Measurements from ENCODE around the gene EHF.
A peak's percentile ranks its signal among the peaks of the same experiment; 100 is the strongest.
"Not testable (repeated sequence)": the region's sequence is repeated elsewhere in the genome, so short reads cannot be mapped to it uniquely, and the experiment has no call there.

EHF gene

DNA sequence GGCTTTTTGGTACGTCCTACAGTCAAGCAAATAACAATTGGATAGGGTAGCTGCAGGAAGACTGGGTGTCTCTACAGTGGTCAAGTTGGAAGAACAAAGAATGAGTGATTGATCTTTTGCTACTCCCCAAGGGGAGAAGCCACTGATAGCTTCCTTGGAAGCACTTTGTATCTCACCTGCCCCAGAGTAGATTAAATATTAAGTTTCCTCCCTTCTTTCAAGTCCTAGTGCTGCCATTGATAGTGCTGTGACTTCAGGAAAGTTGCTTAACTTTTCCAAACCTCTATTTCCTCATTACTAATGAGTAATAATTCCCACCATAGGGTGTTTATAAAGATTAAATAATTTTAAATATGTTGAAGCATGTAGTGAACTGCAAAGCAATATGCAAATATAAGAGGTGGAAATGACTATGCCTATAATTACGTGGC lies 35.6 kb upstream of the EHF start:
- no peak overlapping the region for H3K4me3 ChIP-seq (ENCODE audit: low read depth, low read length)
- DNase-seq (ENCODE audit: low read depth), result no peak
- TF ChIP-seq, protein P1, sequence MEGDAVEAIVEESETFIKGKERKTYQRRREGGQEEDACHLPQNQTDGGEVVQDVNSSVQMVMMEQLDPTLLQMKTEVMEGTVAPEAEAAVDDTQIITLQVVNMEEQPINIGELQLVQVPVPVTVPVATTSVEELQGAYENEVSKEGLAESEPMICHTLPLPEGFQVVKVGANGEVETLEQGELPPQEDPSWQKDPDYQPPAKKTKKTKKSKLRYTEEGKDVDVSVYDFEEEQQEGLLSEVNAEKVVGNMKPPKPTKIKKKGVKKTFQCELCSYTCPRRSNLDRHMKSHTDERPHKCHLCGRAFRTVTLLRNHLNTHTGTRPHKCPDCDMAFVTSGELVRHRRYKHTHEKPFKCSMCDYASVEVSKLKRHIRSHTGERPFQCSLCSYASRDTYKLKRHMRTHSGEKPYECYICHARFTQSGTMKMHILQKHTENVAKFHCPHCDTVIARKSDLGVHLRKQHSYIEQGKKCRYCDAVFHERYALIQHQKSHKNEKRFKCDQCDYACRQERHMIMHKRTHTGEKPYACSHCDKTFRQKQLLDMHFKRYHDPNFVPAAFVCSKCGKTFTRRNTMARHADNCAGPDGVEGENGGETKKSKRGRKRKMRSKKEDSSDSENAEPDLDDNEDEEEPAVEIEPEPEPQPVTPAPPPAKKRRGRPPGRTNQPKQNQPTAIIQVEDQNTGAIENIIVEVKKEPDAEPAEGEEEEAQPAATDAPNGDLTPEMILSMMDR (IDR thresholded peaks at IDR 0.05; ENCODE audit: control insufficient read depth, extremely low read depth, insufficient read depth), result no peak

DNA sequence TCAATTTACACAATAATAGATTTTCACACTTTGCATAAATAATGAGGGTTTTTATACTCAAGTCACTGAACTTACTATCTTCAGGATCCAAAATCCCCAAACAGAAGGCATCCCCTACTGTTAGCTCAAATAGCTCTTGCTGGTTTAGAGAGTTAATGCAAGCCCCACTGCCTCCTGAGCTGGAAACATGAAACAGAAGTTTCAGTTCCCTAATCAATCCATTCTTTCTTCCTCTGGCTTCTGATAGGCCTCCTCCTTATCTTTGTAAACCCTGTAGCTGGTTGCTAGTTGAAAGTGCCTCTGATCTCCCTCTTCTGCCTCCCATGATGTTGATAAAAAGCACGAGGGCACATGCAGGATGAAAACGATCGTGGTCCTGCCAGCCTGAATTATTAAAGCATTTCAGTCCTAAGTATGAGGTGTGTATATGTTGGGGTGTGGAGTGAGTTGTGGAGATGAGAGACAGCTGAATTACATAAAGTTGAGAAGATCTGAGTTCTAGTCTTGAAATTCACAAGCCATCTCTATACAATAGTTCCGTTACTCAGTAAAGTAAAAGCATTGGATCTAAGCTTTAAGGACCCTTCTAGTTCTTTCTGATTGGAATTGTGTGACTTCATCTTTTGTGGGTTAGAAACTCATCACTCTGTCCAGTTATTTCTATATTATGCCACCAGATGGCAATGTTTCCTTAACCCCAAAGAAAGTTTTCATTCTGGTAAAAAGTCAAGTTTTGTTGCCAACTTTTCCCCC lies 35.0 kb upstream of the EHF start:
- H3K4me3 ChIP-seq (ENCODE audit: low read depth, low read length), result no peak overlapping the region
- TF ChIP-seq, protein P1 (IDR thresholded peaks at IDR 0.05; ENCODE audit: control insufficient read depth, extremely low read depth, insufficient read depth), result peak; percentile 62
- peak; percentile 15 for DNase-seq (ENCODE audit: low read depth)

DNA sequence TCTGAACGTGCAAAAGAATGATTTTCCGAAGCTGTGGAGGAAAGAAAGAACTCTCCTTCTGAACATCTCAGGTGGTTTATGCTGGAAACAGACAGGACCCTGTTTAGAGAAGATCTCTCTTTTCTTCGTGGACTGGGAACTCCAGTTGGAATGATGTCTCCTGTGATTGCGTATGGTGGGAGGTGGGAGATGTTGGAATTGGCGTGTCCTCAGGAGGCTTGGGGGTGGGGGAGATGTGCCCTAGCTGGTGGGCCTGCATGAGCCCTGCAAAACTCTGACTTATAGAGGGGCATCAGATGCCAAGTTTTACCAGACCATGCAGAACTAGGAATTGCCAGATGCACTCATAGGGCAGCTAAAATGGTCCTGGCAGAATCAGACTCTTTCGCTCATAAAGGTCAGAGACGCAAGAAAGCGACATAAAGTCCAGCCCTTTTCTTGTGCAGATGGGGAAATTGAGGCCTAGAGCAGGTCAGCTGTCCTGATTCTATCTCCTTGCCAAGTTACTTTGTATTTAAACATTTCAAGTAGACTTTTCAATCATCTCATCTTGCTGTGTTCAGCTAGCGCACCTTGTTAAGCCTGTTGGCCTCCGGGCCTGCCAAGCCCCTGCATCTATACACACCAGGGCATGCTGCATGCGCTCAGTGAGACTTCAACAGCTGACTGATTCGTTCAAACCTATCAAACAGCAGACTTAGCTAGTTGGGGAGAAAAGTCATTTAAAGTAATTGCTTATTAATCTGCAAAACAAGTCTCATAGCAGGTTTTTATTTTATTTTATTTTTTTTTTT lies 34.2 kb upstream of the EHF start:
- no peak for DNase-seq (ENCODE audit: low read depth)
- TF ChIP-seq, protein P1 (IDR thresholded peaks at IDR 0.05; ENCODE audit: control insufficient read depth, extremely low read depth, insufficient read depth), result no peak
- no peak overlapping the region for H3K4me3 ChIP-seq (ENCODE audit: low read depth, low read length)

DNA sequence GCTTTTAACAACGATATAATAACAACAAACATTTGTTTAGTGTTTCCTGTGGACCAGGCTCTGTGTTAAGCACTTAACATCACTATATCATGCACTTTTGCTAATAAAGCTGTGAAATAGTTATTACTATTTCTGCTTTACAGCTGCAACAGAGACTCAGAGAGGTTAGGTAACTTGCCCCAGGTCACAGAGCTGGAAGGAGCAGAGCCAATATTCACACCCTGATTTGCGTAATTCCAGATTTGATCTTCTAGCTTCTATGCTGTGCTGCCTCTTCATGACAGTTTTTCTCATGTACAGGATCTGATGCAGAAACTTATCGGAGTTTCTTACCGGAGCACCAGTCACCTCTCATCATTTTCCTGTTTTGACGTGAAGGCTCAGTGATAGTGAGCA lies 33.6 kb upstream of the EHF start:
- no peak for DNase-seq (ENCODE audit: low read depth)
- TF ChIP-seq, protein P1 (IDR thresholded peaks at IDR 0.05; ENCODE audit: control insufficient read depth, extremely low read depth, insufficient read depth), result no peak
- no peak overlapping the region for H3K4me3 ChIP-seq (ENCODE audit: low read depth, low read length)

DNA sequence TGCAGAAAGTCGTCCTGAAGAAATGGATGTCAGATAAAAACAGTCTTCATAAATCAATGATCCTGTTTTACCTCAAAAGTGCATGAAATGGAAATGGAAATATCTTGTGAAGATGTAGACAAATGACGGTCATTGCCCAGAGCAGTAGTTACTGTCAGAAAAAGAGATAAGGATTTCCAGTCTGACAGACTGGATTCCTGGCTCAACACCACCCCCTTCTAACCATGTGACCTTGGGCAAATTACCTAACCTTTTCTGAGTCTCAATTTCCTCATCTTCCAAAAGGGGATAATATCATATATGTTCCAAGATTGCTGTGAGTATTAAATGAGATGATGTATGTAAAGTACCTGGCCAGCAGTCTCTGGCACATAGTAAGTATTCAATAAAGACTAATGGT lies 32.9 kb upstream of the EHF start:
- TF ChIP-seq, protein P1 (IDR thresholded peaks at IDR 0.05; ENCODE audit: control insufficient read depth, extremely low read depth, insufficient read depth), result no peak
- DNase-seq (ENCODE audit: low read depth), result no peak
- H3K4me3 ChIP-seq (ENCODE audit: low read depth, low read length), result no peak overlapping the region

DNA sequence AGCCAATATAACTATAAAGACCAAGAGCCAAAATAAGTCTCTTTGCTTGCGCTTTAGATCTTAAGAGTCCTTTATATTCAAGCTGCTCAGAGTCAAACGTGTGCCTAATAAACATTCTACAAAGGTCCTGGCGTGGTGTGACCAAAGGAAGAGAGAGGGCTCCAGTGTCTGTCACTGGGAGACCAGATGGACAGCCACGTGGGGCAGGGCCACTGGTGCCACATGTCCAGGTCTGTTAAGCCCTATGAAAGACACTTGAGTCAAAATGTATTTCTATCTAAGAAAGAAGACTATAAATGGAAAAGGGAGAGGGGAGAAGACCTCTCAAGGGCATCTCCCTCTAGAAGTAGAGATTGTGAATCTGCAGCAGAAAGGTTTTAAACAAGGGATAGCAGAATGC lies 32.2 kb upstream of the EHF start:
- no peak for DNase-seq (ENCODE audit: low read depth)
- H3K4me3 ChIP-seq (ENCODE audit: low read depth, low read length), result no peak overlapping the region
- TF ChIP-seq, protein P1 (IDR thresholded peaks at IDR 0.05; ENCODE audit: control insufficient read depth, extremely low read depth, insufficient read depth), result no peak

DNA sequence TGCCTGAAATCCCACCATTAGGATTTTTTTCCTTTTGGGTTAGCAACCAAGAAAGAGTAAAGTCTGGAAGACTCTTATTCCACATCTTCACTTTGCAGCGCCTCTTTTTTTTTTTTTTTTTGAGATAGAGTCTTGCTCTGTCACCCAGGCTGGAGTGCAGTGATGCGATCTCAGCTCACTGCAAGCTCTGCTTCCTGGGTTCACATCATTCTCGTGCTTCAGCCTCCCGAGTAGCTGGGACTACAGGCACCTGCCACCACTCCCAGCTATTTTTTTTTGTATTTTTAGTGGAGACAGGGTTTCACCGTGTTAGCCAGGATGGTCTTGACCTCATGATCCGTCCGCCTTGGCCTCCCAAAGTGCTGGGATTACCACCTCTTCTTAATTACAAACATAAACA lies 31.7 kb upstream of the EHF start:
- DNase-seq (ENCODE audit: low read depth); H3K4me3 ChIP-seq (ENCODE audit: low read depth, low read length): not testable (repeated sequence)

Measured in LNCaP clone FGC (cell line).